Measurements from ENCODE around the gene GSTO2.
A peak's percentile ranks its signal among the peaks of the same experiment; 100 is the strongest.

GSTO2 gene

DNA sequence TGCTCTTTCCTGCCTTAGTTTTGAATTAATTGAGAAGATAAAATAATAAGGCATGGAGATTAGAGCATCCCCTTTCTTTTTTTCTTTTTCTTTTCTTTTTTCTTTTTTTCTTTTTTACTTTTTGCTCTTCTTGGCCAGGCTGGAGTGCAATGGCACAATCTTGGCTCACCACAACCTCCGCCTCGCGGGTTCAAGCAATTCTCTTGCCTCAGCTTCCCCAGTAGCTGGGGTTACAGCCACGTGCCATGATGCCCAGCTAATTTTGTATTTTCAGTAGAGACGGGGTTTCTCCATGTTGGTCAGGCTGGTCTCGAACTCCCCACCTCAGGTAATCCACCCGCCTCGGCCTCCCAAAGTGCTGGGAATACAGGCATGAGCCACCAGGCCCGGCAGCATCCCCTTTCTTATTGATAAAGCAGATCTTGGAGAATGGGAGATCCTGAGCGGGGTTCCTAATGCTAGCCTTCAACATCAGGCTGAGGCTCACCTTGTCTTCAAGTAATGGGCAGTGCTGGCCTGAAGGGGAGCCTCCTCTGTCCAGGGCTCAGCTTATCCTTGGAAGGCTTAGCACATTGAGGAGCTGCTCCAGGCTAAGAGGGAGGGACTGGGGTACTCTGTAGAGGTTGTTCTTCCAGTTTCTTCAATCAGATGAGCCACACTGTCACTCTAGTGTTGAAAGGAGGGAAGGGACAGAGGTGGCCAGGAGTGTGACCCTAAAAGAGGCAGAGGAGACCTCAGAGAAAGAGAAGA is 27.9 kb downstream of the GSTO2 start:
- Histone ChIP-seq H3K9me3 (ENCODE audit: low read depth, low read length) (no peaks in the 10 kb centered on the region), H3K36me3 (ENCODE audit: insufficient read depth, low read length) (no peaks in the 10 kb centered on the region), H3K9ac (ENCODE audit: insufficient read length) (no peak overlapping the region), H3K4me3 (no peak overlapping the region), H3K27ac (no peak overlapping the region)
- TF ChIP-seq EZH2 (IDR thresholded peaks at IDR 0.05): no peak
- TF ChIP-seq FOXP2 (optimal IDR thresholded peaks at IDR 0.05; ENCODE audit: control extremely low read depth, extremely low read length, insufficient read depth): no peak
- no peak for TF ChIP-seq POLR2AphosphoS5 (IDR thresholded peaks at IDR 0.05; ENCODE audit: borderline replicate concordance, low read depth, low read length)
- no peak for DNase-seq (ENCODE audit: low read depth, low spot score)

DNA sequence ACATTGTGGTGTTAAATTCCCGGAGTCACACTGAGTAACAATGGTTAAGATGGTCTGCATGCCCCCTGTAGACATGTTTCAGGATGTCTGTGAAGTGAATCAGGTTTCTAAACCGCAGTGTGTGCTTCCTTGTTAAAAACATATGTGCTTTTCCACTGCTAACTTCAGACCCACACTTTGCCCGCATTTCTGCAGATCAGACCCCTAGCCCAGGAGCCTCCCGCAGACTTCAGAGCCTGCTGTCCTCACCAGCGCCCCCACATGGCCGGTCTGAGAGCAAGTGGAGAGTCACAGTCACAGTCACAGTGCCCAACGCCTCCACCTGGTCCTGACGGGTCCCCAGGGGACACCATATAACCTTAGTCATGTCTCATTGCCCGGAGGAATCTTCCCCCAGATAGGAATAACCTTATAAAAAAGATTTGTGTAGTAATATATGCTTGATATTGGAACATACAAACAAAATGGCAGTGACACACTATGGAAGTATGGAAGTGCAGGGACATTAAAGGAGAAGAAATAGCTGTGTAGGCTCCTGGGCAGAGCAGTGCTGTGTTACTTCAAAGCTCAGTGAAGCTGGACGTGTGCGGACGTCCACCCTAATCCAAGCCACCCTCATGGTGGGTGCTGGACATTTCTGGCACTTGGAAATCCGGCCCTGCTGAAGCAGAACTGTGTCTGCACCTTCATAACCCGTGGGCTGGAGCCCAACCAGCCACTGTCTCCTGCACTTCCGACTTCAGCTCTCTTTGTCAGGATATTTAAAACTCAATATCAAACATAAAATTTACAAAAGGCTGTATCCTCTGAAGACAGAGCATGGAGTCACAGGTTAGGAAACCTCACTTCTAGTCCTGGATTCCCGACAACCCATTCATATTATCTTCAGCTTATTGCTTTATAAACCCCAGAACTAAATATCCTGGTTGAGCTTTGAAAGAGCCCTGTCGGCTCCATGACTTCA is 29.0 kb downstream of the GSTO2 start:
- H3K9ac ChIP-seq (ENCODE audit: insufficient read length): no peak overlapping the region
- no peaks in the 10 kb centered on the region for H3K36me3 ChIP-seq (ENCODE audit: insufficient read depth, low read length)
- no peak overlapping the region for H3K27ac ChIP-seq

DNA sequence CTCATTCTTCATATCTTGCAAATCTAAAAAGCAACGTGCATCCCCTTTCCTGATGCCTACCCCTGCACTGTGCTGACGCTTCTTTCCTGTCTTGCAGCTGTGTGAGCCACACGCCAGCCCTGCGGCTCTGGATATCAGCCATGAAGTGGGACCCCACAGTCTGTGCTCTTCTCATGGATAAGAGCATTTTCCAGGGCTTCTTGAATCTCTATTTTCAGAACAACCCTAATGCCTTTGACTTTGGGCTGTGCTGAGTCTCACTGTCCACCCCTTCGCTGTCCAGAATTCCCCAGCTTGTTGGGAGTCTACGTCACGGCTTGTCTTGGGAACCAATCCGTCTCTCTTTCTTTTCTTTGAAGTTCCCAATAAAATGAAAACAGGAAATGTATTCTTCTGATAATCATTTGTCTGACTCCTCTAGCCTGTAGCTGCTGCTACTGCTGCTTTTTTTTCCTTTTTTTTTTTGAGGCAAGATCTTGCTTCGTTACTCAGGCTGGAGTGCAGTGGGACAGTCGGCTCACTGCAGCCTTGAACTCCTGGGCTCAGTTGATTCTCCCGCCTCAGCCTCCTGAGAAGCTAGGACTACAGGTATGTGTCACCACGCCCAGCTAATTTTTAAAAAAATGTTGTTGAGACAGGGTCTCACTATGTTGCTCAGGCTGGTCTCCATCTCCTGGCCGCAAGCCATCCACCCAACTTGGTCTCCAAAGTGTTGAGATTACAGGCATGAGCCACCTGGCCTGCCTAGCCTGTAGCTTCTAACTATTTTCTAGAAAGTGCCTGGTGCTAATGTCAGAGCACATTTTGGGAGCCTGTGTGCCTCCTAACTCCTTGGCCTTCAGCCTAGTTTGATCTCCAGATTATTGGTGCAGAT is 30.3 kb downstream of the GSTO2 start:
- peak overlapping the region; percentile 72 for H3K4me3 ChIP-seq
- 0 out of 2 replicates have a peak overlapping the region, but pooled peaks have one; percentile 21 for H3K27ac ChIP-seq
- H3K9me3 ChIP-seq (ENCODE audit: low read depth, low read length): no peaks in the 10 kb centered on the region
- no peak overlapping the region for H3K9ac ChIP-seq (ENCODE audit: insufficient read length)
- no peak for TF ChIP-seq POLR2AphosphoS5 (IDR thresholded peaks at IDR 0.05; ENCODE audit: borderline replicate concordance, low read depth, low read length)
- TF ChIP-seq FOXP2 (optimal IDR thresholded peaks at IDR 0.05; ENCODE audit: control extremely low read depth, extremely low read length, insufficient read depth): no peak
- no peak for TF ChIP-seq EZH2 (IDR thresholded peaks at IDR 0.05)
- H3K36me3 ChIP-seq (ENCODE audit: insufficient read depth, low read length): no peaks in the 10 kb centered on the region
- peak; percentile 22 for DNase-seq (ENCODE audit: low read depth, low spot score)

More for the DNA sequence above, 29.0 kb downstream of the GSTO2 start:
- no peaks in the 10 kb centered on the region for H3K9me3 ChIP-seq (ENCODE audit: low read depth, low read length)
- no peak for TF ChIP-seq FOXP2 (optimal IDR thresholded peaks at IDR 0.05; ENCODE audit: control extremely low read depth, extremely low read length, insufficient read depth)
- no peak for TF ChIP-seq POLR2AphosphoS5 (IDR thresholded peaks at IDR 0.05; ENCODE audit: borderline replicate concordance, low read depth, low read length)
- TF ChIP-seq EZH2 (IDR thresholded peaks at IDR 0.05): no peak
- no peak for DNase-seq (ENCODE audit: low read depth, low spot score)
- H3K4me3 ChIP-seq: no peak overlapping the region

DNA sequence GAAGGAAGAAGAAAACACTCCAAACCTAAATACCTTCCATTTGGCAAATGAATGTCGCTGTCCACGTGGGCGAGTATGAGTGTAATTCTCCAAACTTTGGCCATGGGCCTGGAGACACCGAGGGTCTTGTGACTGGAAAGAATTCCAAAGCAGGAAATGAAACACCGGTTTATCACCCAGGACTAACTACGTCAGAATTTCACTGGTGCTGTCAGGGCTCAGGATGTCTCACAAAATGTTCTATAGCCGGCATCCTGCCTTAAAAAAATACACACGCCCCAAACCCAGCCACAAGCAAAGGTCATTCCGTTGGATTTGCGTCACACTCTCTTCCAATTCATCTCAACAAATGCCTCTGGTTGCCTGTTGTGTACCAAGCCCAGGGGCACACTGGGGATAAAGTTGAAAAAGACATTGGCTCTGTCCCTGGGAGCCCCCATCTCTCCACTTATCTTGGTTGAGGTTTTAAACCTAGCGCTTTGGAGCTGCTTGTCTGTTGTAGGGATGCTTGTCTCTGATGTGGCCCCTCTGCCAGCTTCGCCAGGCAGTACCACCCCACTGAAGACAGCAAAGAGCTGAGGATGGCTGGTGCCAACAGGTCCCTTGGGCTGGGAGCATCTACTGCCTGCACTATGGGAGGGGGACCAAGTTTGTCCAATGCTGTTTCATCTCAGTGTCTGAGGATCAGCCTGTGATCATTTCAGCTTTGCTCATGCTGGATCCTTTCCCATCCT is 31.2 kb downstream of the GSTO2 start:
- no peak overlapping the region for H3K9ac ChIP-seq (ENCODE audit: insufficient read length)
- no peaks in the 10 kb centered on the region for H3K9me3 ChIP-seq (ENCODE audit: low read depth, low read length)
- H3K4me3 ChIP-seq: no peak overlapping the region
- no peaks in the 10 kb centered on the region for H3K36me3 ChIP-seq (ENCODE audit: insufficient read depth, low read length)
- TF ChIP-seq POLR2AphosphoS5 (IDR thresholded peaks at IDR 0.05; ENCODE audit: borderline replicate concordance, low read depth, low read length): no peak
- TF ChIP-seq EZH2 (IDR thresholded peaks at IDR 0.05): no peak
- TF ChIP-seq FOXP2 (optimal IDR thresholded peaks at IDR 0.05; ENCODE audit: control extremely low read depth, extremely low read length, insufficient read depth): no peak
- no peak for DNase-seq (ENCODE audit: low read depth, low spot score)
- no peak overlapping the region for H3K27ac ChIP-seq

DNA sequence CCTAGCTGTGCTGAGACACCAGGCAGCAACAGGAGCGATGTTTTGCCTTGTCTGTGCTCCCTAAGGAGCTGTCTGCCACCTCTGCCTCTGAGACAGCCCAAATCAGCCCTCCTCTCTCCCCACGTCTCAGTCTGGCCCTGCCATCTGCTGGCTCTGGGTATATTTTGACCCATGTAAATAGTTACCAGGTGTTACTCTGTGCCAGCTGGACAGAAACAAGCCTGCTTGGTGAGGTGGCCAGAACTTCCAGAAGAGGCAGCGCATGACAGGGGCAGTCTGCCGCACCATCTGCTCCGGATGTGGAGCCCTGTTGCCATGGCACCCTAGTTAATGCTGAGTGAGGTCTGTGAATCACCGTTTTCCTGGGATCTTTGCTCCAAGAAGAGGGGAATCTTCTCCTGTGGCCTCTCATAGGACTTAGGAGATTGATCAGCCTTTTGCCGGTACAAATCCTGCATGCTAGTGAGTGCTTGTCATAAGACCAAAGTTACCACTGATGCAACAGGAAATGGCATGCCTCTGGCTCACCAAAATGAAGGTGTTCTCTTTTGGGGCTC is 31.8 kb downstream of the GSTO2 start:
- TF ChIP-seq FOXP2 (optimal IDR thresholded peaks at IDR 0.05; ENCODE audit: control extremely low read depth, extremely low read length, insufficient read depth) (no peak), POLR2AphosphoS5 (IDR thresholded peaks at IDR 0.05; ENCODE audit: borderline replicate concordance, low read depth, low read length) (no peak), EZH2 (IDR thresholded peaks at IDR 0.05) (no peak)
- DNase-seq (ENCODE audit: low read depth, low spot score): no peak

DNA sequence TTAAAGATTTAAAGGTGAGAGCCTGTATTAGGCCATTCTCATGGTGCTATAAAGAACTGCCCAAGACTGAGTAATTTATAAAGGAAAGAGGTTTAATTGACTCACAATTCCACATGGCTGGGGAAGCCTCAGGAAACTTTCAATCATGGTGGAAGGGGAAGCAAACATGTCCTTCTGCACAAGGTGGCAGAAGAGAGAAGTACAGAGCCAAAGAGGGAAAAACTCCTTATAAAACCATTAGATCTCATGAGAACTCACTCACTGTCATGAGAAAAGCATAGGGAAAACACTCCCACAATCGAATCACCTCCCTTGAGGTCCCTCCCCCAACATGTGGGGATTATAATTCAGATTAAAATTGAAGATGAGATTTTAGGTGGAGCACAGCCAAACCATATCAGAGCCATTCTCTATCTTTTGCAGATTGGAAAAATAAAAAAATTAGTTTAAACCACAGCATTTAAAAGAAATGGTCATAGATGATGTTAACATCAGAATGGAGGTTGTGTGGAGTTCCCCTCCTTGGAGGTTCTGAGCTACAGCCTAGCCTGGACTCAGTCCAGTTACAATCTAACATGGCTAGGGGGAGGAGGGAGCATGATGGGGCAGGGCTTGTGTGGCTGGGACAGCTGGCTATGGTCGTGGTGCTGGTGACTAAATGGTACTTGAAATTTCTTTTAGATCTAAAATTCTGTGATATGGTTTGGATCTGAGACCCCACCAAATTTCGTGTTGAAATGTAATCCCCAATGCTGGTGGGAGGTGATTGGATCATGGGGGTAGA is 33.1 kb downstream of the GSTO2 start:
- H3K9me3 ChIP-seq (ENCODE audit: low read depth, low read length): no peaks in the 10 kb centered on the region

More for the DNA sequence above, 31.8 kb downstream of the GSTO2 start:
- Histone ChIP-seq H3K36me3 (ENCODE audit: insufficient read depth, low read length) (no peaks in the 10 kb centered on the region), H3K27ac (no peak overlapping the region), H3K9me3 (ENCODE audit: low read depth, low read length) (no peaks in the 10 kb centered on the region), H3K4me3 (no peak overlapping the region), H3K9ac (ENCODE audit: insufficient read length) (no peak overlapping the region)

More for the DNA sequence above, 33.1 kb downstream of the GSTO2 start:
- no peaks in the 10 kb centered on the region for H3K36me3 ChIP-seq (ENCODE audit: insufficient read depth, low read length)
- H3K4me3 ChIP-seq: no peak overlapping the region
- no peak overlapping the region for H3K27ac ChIP-seq
- TF ChIP-seq EZH2 (IDR thresholded peaks at IDR 0.05) (no peak), FOXP2 (optimal IDR thresholded peaks at IDR 0.05; ENCODE audit: control extremely low read depth, extremely low read length, insufficient read depth) (no peak), POLR2AphosphoS5 (IDR thresholded peaks at IDR 0.05; ENCODE audit: borderline replicate concordance, low read depth, low read length) (no peak)
- no peak for DNase-seq (ENCODE audit: low read depth, low spot score)
- H3K9ac ChIP-seq (ENCODE audit: insufficient read length): no peak overlapping the region

Measured in SK-N-MC (cell line).